Midbrain (tissue), 1 donor: Measurements from ENCODE around the gene ATP8B4.

ENCODE experiments used
- DNase-seq: peaks from one replicate; lab custom pipeline; 2025; lab: John Stamatoyannopoulos, UW

The ATP8B4 gene

GRCh38 chr15:49813625-49814024 lies 305.4 kb downstream of the ATP8B4 start:
- DNase-seq = no peak

DNA sequence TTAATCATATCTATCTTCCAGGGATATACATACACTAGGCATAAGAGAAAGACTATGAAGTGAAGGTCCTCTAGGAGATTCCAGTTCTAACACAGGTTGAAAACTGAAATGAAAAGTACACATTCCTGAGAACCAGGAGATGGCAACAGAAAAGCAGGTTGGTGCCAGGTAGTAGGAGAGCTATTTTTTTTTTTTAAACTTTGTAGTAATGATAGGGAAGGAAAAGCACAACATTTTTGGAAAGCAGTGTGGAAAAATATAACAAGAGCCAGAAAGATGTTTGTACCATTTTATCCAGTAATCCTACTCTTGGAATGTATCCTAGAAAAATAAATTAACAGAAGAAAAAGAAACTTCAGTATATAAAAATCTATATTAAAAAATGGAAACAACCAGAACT lies 308.3 kb downstream of the ATP8B4 start:
- DNase-seq = no peak

GRCh38 chr15:49809894-49810609 lies 309.0 kb downstream of the ATP8B4 start:
- DNase-seq = no peak

- no peak for DNase-seq
Measured at GRCh38 chr15:49808341-49808740, 310.7 kb downstream of the ATP8B4 start.
